NCI-H1092 treated with DMSO at 0.1 percent for 48 hours (cell line): ENCODE measurements around the gene PDE6C.
A peak's percentile ranks its signal among the peaks of the same experiment; 100 is the strongest.

Experiments
- DNase-seq: peaks from one replicate; lab custom pipeline; 2025; lab: John Stamatoyannopoulos, UW

PDE6C gene

DNA sequence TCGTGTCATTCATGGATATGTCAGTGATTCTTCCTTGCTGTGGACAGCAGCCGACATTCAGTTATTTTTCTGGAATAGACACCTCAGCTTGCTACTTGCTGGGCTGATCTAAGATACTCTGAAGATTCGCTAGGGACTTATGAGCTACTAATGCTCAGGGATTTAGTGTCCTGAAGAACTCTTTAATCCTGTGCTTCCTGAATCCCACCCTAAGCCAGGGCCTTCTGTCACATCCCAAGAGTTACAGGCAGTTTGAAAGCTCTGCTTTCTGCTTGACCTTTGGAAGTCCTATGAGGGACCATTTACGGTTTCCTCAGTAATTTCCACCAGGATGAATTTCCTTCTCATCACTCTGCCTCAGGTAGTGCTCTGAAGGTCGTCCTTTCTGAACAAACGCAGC is at the start of gene PDE6C:
TSS of gene PDE6C (plus strand) at position 227 of the 400 bp plus-strand sequence. CDS start 189 bp downstream, outside the sequence.
- DNase-seq: no peak

DNA sequence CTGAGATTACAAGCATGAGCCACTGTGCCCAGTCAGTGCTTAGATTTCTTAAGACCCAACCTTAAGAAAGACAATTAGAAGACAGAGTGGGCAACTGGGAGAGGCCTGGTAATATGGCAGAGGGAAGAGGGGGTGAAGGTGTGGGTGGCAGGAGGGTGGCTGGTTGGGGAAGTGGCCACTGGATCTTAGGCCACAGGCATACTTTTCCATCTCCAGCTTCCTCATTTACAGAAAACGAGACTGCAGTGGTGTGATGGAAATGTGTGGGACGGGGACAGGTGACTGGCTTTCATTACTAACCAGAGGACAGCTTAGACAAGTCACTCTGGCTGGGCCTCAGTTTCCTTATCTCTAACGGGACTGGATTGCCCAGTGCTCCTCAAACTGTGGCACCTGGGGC is 46.9 kb upstream of the PDE6C start:
- no peak for DNase-seq

DNA sequence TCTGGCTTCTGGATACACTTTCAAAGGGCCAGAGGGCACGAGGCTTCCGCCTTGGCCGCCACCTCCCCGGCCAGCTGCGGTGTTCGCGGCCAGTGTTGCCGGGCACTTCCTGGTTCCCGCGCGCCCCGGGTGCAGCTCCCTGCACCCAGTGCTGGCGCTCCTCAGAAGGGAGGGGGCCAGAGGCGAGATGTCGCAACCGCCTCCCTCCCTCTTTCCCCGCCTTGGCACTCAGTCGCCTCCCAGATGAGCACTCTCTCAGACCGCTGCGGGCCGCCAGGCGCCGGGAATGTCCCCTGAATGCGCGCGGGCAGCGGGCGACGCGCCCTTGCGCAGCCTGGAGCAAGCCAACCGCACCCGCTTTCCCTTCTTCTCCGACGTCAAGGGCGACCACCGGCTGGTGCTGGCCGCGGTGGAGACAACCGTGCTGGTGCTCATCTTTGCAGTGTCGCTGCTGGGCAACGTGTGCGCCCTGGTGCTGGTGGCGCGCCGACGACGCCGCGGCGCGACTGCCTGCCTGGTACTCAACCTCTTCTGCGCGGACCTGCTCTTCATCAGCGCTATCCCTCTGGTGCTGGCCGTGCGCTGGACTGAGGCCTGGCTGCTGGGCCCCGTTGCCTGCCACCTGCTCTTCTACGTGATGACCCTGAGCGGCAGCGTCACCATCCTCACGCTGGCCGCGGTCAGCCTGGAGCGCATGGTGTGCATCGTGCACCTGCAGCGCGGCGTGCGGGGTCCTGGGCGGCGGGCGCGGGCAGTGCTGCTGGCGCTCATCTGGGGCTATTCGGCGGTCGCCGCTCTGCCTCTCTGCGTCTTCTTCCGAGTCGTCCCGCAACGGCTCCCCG is 45.7 kb upstream of the PDE6C start, which contains the start of gene FFAR4:
TSS of gene FFAR4 (plus strand) at position 231 of the 842 bp plus-strand sequence. CDS start at position 287, 56 bp downstream.
- DNase-seq: peak; percentile 35

DNA sequence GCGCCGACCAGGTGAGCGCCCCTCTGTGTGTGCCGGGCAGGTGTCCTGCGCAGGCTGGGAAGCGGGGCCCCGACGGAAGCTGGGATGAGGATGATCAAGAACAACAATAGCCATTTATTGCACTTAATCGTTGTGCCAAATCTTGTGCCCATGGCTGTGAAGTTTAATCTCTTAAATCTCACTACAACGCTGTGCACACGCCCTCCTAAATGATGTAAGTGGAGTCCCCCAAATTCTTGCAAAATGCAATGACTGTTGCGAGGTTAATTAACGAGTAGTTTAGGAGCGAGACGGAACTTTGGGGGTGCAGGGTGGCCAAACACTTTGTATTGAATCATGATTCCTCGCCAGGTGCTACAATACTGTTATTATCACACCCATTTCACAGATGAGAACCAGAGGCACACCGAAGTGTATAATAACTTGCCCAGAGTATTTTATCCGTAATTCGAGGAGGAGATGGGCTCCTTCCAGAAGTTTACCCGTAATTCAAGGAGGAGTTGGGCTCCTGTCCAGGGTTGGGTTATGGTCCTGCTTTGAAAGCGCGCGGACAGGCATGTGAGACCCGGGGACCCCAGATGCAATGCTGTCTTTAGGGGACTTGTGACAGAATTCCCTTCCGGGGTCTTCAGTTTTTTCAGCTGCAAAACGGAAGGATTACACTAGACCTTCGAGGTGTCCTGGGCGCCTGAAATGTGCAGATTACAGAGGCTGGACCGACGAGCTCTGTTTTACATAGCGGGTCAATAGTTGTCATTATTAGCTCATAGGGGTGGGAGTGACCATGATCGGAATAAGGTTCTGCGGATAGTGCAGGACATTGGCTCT is 44.8 kb upstream of the PDE6C start:
- no peak for DNase-seq

DNA sequence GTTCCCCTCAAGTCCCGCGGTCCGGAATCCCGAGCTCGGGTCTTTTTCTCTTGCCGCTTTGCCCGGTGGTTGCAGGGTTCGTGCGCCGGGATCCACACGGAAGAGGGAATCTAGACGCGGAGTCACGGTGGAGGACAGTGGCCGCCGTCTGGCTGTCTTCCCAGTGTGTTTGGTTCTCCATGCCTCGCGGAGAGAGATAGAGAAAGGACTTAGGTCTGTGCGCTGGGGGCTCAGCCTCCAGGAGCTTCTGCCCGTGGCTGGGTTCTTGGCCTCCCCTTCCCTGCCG is 44.3 kb upstream of the PDE6C start:
- no peak for DNase-seq

DNA sequence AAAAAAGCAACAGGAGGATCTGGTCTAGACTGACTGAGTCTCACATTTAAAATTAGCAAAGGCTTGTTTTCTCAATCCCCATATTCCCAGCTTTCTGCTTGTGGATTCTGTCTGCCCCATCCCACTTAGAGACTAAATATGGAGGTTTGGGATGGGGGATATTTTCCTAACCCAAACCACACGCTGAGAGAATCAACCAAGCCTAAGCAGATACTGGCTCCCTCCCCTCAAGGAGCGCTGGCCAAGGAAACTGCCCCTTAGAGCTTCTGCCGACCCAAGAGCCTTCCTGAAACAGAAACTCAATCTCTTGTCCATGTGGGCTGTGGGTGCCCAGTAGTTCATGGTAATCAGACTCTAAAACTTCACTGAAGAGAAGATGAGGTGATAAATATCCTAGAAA is 42.0 kb upstream of the PDE6C start:
- no peak for DNase-seq

DNA sequence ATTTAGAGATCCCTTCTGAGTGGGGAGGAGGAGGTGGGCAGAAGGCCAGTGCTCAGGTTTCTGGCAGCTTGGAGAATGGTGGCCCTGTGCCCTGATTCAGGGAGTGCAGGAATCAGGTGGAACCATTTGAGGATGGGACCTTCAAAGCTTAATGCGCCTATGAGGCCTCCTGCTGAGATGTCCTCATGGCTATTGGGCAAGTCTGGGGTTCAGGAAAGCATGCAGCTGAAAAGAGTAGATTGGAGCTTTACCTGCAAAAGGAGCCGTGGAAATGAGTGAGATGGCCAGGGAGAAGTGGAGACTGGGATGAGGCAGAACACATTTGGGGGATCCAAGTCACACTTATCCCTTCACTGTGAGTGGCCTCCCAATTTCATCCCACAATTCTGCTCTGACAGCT is 39.7 kb upstream of the PDE6C start:
- no peak for DNase-seq

DNA sequence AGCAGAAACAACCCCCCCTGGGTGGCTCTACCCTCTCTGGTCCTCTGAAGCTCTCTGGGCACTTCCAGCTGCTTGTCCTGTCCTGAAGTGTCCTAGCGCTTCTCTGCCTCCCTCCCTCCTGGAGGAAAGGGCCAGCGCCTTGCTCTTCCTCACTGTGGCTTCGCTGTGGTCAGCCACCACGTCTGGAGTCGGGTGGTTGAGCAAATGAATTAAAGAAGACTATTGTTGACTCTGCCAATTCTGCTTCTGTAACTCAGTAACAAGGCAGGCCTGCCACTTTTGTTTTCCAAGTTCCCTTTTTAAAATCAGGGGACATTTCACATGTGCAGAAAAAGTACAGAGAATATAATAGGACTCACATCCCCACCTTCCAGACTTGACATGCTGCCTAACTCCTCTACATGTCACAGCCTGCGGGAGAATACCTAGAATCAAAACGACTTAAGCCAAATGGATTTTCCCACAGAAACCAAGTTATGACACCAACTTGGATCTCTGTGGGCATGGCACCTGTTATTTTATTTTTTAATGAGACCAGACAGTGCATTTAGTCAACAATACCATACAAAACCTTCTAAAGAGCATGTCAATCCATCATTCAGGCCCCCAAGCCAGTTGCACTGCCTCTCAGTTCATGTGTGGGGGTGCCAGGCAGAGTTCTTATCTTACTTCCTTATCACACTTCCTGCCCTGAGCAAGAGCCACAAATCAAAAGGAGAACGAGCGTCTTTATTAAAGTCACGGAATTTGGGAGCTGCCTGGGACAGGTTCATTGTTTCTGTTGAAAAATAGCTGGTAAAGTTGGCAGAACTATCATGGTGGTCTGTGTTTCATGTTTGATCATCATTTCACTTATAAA is 39.1 kb upstream of the PDE6C start:
- no peak for DNase-seq

DNA sequence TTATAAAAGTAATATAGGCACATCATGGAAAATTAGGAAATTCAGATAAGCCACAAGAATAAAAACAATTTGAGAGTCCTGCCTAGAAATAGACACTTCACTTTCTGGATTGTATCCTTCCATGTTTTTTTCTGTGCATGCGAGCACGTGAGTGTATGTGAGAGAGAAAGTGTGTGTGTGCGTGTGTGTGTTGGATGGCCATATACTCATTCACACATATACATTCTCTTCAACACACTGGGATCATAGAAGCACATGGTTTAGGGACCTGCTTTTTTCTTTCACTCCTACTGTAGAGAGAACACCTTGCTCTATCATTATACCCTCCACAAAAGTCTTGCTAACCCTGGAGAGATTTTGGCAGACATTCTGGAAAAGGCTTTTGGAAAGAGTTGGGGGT is 38.4 kb upstream of the PDE6C start:
- DNase-seq: no peak

DNA sequence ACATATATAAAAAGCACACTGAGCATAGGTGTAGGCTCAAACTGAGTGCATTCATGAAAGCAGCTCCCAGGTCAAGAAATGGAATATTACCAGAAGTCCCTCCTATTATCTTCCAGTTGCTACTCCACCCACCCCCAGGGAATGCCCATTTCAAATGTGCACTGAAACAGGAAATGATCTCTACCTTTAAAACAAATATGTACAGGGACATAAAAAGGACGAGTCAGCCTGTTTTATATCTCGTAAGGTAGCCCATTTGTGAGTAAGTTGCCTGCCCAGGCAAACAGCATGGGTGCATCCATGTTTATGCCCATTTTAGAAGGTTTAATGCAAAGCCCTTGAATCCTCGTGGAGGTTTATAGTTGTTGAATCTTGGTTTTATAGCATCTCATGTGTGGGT is 35.4 kb upstream of the PDE6C start:
- DNase-seq: no peak

DNA sequence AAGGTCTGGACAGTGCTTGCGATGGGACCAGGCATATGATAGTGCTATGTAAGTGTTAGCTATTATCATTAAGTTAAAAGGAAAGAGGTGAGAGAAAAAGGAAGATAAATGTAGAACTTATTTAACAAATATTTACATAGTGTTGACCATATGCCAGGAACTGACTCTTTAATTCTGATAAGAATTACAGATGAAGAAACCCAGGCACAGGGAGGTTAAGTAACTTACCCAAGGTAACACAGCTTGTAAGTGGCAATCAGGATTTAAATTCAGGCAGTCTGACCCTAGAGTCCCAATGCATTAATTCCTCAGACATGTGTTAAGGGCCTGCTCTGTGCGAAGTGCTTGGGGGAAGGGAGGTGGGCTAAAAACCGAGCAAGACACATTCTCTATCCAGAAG is 34.8 kb upstream of the PDE6C start:
- no peak for DNase-seq

DNA sequence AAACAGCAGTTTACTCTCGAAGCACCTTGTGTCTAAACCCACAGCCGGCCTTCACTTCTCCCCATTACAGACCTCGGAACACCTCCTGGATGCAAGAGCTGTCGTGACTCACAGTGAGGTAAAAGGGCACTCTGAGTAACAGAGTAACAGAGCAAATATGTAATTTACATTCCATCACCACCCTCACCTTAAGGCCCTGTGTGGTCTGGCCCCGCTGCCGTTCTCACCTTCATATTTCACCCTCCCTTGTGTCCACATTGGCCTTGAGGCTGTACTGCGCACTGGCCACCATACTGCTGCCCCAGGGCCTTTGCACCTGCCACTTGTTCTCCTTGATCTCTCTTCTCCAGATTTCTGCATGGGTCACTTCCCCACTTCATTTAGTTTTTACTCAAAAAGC is 33.2 kb upstream of the PDE6C start:
- no peak for DNase-seq

DNA sequence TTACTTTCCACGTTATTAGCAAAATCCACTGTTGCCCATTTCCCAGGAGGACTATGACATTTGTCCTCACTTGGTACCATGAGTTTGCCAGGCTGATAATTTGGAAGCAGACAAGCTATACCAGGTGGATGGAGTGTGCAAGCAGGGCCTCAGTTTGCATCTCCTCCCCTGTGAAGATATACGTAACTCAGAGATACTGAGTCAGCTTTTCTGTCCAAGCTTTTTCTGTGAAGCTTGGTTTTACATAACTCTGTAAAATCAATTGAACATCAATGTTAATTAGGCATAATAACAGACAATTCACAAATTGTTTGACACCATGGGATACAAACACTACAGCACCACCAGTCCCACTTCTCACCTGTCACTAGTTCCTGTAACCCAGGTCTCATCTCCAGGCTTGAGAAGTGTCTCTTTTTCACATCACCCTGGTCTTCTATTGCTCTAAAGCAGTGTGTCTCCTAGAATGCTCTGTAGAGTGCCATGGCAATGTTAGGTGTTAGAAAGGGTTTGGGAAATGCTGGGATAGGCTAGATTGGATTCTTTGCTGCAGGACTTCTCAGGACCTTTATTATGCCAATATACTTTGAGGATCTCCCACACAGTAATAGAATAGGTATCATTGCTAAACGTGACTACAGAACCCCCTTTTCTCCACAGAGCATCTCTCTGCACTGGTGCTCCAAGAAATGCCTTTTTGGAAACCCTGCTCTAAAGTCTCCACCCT is 32.2 kb upstream of the PDE6C start:
- DNase-seq: no peak

DNA sequence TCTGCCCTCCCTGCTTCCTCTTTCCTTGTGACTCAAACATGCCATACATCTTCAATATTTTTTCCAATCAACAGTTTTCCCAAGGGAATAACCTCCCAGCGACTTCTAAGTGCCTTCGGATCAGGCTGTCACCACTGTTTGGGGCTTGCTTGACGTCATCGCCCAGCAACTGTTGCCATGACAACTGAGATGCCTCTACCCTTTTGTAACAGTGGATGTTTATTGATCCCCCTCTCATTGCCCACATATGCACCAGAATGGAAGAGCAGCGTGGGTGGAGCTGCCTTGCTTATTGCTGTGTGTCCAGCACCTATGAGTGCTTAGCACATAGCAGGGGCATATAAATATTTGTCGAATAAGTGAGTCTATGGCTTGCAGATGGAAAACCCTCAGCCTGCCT is 31.5 kb upstream of the PDE6C start:
- DNase-seq: peak; percentile 2

DNA sequence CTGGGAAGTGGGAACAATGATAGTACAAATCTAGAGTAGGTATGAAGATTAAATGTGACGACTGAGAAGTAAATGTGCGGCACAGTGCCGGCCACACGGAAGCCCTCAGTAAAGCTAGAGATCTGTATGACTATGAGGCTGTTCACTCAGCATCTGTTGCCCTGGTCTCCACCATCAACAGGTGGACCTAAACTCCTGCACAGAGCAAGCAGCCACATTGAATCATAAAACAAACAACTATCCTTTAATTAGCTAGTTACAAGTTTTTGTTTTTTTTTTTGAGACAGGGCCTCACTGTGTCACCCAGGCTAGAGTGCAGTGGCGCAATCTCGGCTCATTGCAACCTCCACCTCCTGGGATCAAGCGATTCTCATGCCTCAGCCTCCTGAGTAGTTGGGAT is 27.9 kb upstream of the PDE6C start:
- no peak for DNase-seq

DNA sequence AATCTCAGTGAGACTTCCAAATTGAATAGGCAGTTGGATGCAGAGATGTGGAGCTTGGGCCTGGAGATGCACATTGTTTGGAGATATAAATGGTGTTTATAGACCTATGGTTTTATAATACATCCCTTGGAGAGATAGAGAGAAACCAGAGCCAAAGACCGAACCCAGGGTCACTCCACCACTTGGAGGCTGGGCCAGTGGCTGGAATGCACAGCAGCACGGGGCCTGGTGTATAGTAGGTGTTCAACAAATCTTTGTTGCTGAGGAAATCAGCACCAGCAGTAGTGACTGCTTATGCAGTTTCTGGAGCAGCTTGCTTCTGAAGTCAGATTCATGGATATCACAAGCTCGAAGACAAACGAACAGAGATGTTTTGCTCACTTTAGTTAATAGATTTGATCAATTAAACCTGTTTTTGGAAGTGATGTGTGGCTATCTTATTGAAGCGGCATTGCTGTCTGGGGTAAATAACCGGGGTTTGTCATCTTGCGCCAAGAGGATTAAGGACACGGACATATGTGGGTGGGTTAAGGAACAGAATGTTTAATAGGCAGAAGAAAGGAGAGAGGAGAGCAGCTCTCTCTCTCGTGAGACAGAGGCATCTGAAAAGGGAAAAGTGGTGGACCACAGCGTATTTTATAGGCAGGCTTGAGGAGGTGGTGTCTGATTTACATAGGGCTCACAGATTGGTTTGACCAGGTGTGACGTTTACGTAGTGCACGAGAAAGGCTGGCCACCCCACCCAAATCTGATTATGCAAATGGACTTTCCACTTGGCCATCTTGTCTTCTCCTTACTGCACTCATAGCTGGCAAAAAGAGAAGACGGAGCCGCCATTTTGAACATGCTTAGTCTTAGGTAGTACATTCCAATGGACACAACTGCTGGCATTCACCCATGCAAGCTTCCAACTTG is 22.4 kb upstream of the PDE6C start:
- no peak for DNase-seq

DNA sequence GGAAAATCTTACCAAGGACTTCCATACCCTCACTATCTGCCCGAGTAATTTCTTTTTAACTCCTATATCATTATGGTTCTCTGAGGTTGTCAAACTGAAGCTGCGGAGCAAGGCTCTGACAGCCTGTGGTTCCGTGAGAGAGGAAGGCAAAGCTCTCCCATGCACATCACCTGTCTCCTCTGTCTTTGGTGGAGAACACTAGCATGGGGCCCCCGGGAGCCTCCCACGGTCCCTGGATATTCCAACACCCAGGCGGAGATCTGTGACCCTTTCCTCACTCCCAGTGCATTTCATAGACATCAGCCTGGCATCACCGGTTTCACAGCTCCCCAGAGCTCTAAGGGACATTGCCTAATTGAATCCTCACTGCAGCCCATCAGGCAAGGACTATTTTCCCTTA is 21.7 kb upstream of the PDE6C start:
- no peak for DNase-seq

DNA sequence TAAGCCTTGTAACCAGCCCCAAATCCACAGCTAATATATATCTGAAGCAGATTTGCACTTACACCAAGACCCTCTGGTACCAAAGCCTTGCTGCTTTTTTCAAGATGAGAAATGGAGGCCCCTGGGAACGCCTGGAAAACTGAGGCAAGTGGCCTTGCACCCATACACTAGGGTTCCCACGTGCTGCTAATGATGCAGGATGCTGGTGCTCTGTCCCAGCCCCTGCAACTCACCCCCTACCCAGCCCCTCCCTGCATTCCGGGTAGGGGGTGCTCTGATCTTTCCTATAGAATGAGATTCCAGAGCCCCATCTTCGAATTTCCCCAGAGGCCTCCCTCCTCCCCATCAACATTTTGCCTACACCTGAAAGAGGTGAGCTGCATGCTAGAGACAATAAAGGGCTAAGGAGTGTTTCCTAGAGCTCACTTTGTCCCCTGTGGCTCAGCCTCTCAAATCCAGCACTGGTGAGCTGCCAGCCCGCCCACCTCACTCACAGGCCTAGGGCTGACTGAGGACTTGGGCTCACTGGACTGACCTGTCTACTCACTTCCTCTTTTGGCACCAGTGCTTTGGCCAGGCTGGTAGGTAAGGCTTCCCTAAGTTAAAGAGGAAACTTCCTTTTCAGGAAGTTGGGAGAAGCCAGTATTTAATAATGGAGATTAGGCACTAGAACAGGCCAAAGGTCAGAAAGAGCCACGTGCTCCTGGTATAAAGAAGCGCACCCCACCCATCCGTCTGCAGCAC is 21.1 kb upstream of the PDE6C start:
- no peak for DNase-seq

DNA sequence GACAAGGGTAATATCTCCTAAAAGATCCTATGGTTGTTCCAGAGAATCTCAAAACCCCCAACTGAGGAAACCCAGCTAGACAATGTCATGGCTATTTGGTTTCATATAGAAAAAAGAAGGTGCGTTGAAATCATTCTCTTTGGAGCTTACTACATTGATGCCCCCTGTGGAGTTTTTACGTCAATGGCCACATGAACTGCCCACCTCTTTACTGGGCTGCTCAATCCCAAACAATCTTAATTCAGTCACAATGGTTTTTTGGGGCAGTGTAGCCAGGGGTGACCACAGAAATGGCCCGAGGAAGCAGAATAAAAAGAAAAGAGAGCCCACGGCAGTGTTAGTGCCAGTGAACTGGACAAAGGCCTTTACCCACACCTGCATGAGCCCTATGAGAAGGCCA is 19.1 kb upstream of the PDE6C start:
- no peak for DNase-seq

DNA sequence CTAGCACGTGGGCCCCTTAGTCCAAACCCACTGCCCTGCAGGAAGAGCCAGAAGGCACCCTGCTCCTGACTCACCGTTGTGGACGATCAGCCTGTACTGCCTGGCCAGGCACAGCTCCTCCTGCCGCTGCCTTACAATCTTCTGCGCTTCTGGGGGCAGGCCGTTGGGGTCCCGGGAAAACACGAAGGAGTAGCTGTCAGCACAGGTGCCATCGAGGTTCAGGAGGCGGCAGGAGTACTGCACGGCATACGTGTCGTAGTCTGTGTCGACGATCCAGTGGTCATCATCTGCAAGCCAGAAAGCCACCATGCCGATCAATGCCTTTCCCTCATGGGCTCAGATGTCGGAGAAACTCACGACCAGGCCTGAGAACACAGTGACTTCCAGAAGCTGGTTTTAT is 18.6 kb upstream of the PDE6C start:
- DNase-seq: no peak
